Hematopoietic multipotent progenitor cell treated with erythropoietin and hydrocortisone succinate and interleukin-3 and kit ligand, for 4 days (in vitro differentiated cells): ENCODE data around the gene POLQ.
"Not testable (repeated sequence)": the region's sequence is repeated elsewhere in the genome, so short reads cannot be mapped to it uniquely, and the experiment has no call there.

ENCODE experiments used
- DNase-seq: peaks from one replicate; pipeline ENCODE4 v3.0.0-alpha.2; 2015

The POLQ gene

DNA sequence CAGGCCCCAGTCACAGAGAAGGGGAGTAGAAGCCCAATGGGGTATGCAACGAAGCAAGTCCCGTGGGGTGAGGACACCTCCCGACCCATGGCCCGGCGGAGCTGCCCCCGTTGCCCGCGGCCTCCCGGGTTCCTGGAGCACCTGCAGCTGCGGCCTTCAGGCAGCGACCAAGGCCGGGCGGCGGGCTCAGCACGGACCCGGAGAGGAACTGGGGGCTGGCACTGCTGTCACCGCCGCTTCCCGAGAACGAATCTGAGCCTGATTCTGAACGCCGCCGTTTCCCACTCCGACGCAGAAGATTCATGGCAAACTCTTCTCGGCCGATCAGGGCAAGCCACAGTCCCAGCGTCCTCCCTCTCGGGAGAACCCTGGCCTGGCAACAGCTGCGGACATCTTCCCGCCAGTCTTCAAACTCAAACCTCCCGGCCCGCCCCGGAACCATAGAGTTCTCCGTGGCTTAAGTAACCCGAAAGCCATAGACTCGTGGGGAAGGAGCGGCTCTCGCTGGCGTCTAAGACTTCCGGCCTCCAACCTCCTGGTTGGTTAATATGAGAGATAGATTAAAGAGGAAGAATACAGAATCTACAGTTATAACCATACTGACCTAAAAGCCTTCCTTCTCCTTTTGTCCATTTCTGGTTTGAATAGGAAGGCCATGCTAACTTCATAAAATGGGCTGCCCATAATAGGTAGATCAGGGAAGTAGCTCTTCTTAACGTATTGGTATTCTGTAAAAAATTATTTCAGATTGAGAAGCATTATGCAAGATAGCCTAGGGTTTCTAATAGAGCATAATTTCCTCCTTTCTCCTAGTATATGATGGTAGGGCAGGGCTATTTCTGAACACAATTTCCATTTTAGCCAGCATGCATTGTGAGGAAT is at the start of gene POLQ:
TSS of gene POLQ (minus strand) at position 415 of the 882 bp plus-strand sequence. CDS start at position 304, 111 bp downstream.
- peak; percentile 99 for DNase-seq

DNA sequence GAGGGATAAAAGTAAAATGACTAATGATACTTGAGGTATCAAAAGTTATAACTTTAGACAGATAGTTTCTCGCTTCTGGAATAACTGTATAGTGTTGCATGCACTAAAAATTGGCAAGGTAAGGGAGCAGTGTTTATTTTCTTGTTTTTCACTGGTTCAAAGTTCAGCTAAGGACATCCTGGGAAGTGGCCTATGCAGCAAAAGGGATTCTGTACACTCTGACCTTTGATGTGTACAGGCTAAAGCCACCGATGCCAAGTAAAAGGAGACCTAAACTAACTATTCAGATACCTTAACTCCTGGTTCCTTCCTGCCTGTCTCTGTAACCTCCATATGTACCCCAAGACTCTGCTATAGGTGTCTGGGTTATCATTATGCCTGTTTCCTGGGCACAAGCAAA is 49.1 kb upstream of the POLQ start:
- no peak for DNase-seq

DNA sequence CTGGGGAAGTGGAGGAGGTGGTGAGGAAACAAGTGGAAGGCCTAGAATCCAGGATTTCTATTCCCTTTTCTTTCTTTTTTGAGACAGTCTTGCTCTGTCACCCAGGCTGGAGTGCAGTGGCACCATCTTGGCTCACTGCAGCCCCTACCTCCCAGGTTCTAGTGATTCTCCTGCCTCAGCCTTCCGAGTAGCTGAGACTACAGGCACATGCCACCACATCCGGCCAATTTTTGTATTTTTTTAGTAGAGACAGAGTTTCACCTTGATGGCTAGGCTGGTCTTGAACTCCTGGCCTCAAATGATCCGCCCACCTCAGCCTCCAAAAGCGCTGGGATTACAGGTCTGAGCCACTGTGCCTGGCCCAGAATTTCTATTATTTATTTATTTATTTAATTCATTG is 48.0 kb upstream of the POLQ start:
- not testable (repeated sequence) for DNase-seq

DNA sequence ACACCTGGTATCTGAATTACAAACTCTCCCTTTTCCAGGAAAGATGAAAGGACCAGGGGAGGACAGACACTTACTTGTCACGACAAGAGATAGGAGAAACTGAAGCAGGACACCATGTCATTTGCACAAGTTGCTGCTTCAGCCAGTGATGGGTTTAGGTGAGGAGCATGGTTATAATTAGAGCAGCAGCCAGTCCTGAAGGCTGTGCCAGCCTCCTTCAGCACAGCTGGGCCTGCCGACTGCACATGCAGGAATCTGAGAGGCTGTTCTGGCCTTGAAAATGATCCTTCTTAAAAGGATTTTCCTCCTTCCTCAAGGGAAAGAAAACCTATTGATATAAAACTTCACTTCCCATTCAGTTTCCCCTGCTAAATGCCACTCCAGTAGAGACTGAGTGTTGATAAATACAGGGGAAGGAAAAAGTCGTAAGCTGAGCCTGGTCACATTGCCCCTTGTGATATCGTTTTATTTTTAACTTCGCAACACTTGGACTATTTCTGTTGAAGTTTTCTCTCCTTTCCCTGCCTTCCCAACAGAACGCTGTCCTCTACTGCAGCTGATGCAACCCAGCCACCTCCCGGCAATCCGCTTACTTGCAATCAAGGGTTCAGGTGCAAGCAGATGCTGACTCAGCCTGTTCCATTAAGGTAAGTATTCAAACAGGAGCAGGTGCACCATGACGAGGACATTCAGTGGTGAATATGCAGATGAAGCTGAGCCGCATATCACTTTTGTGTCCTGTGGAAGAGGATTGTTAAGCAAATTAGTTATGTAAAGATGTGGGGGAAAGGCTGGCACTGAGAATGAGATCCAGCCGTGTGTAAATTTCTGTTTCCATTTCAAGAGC is 47.3 kb upstream of the POLQ start, which contains the start of gene FBXO40:
TSS of gene FBXO40 (plus strand) at position 524 of the 847 bp plus-strand sequence. CDS start 27,197 bp downstream, outside the sequence.
- DNase-seq = no peak

DNA sequence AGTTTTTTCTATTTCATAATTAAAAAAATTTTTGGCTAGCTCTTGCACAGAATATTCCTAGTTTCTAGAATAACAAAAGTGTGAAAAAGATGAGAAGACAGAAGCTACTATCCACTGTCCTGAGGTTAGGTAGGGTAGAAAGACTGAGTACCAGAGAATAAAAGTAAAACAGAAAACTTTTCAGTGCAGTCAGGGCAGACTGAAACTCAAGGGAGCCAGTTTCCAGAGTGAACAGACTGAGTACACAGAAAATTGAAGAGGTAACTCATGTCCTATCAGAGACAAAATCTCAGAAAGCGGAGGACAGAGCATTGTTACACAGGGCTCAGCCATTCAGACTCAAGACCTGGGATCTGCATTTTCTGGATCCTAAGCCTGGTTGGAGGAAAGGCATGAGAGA is 38.6 kb upstream of the POLQ start:
- no peak for DNase-seq

DNA sequence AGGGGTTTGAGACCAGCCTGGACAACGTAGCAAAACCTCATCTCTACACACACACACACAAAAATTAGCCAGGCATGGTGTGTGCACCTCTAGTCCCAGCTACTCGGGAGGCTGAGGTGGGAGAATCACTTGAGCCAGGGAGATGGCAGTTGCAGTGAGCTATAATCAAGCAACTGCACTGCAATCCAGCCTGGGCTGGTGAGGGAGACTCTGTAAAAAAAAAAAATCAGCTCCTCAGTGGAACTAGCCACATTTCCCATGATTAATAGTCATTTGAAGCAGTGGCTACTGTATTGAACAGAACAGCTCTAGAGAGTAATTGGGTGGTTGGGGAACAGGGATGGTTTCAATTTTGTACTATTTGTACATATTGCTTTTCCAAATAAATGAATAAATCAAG is 35.9 kb upstream of the POLQ start:
- DNase-seq = no peak

DNA sequence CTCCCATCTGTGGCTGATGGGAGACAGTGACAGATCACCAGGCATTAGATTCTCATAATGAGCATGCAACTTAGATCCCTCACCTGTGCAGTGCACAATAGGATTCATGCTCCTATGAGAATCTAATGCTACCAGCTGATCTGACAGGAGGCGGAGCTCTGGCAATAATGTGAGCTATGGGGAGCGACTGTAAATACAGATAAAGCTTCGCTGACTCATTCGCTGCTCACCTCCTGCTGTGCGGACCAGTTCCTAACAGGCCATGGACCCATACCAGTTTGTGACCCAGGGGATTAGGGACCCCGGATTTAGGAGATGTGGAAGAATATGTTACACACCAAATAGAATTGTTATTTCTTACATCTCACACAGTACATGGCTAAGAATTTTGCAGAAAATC is 28.7 kb upstream of the POLQ start:
- peak; percentile 57 for DNase-seq

DNA sequence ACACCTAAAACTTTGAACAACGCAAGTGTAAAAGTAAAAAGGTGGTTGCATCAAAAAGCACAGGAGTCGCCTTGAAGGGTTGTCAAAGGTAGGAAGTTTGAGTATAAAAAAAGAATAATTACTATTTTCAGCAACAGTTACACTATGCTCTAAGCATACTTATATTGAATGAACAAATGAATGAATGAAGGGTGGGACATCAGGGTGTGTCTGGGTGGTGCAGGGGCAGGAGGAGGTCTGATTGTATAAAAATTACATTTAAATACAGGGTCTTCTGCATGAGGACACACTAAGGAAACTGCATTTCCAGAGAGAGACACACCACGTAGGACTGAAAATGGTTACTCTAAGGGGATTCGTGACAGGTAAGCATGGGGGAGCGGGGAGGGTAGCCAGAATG is 21.9 kb upstream of the POLQ start, which contains the start of gene ARGFX:
TSS of gene ARGFX (plus strand) at position 301 of the 400 bp plus-strand sequence. CDS start 2,765 bp downstream, outside the sequence.
- DNase-seq = no peak

DNA sequence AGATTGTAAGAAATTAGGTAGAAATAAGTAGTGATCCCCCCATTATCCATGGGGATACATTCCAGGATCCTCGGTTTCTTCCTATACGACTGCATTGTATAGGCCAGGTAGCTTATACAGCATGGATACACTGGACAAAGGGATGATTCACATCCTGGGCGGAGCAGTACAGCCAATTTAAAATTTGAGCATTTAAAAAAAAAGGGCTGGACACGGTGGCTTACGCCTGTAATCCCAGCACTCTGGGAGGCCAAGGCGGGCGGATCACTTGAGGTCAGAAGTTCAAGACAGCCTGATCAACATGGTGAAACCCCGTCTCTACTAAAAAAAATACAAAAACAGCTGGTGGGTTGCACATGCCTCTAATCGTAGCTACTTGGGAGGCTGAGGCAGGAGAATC is 21.0 kb upstream of the POLQ start:
- DNase-seq = no peak

DNA sequence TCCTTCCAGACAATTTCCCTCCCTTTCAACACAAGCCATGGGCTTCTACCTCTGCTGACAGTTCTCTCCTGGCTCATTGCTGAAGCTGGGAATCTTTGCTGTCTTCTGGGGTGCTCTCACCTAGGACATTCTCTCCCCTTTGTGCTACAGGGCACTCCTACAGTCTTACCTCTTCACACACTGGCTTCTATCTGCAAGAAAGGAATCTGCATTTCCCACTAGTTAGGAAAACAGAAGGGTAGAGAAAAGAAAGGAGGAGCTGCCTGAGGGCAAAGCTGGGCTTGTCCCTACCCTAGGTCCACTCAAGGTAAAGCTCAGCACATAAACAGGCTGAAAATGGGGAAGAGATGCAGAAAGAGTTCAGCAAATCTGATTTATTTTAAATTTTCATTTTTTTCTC is 16.4 kb upstream of the POLQ start:
- no peak for DNase-seq

DNA sequence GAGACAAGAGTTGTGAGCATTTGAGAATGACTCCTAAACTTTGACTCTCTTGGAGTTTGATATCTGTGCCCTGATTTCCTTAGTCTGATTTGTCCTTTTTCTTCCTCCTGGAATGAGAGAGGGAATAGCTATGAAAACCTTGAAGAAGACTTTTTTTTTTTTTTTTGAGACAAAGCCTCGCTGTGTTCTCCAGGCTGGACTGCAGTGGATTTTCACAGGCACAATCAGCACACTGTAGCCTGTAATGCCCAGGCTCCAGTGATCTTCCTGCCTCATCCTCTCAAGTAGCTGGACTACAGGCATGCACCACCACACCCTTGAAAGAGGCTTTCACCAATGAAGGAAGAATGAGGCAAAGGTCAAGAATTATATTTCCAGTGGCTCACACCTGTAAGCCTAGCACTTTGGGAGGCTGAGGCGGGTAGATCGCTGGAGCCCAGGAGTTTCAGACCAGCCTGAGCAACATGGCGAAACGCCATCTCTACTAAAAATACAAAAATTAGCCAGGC is 11.7 kb upstream of the POLQ start:
- no peak for DNase-seq

DNA sequence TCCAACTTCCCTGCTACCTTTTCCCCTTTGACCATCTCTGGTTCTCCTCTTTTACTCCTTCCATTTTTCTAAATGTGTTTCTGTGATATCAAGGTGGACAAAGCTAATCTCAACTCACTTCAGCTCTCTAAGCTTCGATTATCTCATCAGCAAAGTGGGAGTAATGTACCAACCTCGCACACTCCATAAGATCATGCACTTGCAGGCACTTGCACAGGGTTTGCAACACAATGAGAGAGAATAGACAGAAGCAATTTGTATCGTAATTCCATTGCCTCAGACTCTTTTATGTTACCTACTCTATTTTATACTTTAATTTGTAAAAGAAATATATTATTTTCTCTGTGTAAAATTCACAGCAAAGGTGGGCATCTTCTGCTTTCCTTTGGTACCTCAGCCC is 7.0 kb upstream of the POLQ start:
- no peak for DNase-seq

DNA sequence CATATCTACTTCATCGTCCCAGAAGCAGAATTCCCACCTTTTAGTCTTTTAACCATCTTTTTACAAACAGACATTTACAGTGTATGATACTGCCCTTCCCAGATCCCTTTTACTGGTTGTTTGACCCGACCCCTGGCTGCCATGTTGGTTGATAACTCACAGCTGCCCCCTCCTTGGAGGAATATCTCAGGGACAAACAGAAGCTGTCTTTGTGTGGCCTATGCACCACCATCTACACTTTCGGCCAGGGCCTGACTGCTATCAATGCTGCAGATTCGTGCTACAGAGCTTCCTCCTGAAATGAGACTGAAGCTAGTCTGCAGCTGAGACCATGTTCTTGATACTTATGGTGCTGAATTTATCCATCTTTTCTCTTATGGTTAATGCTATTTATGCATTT is 6.6 kb upstream of the POLQ start:
- DNase-seq = no peak

DNA sequence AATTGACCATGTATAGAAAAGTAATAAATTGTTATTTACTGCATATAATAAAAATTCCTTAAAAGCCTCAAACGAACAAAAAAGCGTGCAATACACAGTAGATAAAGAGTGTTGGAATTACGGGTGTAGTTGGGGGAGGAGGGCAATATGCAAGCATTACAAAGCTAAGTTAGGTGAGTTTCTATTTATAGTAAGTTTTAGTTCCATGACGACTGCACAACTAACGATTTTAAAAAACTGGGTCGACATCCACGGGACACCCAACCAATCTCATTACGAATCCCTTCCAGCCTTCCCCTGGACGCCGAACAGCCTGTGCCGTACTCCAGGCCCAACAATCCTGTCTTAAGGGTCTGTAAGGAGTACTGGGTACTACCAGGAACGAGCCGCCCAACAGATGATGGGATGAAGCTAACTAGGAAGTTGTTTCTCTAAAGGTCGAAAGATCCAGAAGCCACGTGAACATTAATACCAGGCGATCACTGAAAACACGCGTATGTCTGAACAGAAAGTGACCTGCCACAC is 677 bp downstream of the POLQ start:
- DNase-seq = peak; percentile 60

DNA sequence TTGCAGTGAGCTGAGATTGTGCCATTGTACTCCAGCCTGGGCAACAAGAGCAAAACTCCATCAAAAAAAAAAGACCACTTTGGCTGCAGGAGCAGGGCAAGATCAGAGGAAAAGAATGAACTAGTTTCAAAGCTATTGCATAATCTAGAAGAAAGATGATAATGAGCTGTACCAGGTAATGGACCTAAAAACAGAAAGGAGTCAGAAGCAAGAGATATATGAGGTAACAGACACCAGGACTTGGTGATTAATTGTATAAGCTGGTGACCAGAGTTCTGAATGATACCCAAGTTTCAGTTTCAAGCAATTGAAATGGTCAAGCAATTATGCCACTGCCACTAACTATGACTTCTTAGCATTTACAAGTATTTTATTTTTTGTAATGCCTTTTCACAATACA is 2.9 kb downstream of the POLQ start:
- no peak for DNase-seq

DNA sequence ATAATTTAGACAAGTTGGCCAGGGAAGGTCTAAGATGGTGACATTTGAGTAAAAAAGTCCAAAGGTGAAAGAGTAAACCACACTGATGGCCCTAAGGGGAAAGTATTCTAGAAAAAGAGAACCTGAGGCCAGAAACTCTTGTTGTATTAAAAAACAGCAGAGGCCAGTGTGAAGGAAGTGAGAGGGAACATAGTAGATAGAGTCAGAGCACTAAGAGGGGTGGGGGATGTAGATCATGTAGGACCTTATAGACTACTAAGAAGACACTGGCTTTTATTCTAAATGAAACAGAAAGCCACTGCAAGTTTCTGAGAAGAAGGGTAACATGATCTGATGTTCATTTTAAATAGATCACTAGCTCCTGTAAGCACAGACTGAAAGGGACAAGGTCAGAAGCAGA is 14.5 kb downstream of the POLQ start:
- no peak for DNase-seq

DNA sequence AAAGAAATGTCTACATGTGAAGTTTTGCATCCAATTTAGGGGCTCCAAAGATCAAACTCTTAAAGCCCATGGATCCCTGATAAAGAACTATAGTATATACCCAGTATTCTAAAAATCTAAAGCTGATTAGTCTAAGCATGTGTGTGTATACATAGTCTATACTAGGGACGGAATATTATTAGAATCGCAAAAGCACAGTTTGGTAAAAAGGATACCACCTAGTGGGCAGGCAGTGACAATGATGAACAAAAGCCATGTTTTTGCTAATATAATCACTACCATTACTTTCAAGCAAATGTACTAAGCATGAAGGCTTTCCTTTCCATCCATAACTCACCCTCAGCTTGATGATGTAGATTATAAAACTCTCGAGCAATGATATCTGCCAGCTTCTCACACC is 16.5 kb downstream of the POLQ start:
- DNase-seq = peak; percentile 41

DNA sequence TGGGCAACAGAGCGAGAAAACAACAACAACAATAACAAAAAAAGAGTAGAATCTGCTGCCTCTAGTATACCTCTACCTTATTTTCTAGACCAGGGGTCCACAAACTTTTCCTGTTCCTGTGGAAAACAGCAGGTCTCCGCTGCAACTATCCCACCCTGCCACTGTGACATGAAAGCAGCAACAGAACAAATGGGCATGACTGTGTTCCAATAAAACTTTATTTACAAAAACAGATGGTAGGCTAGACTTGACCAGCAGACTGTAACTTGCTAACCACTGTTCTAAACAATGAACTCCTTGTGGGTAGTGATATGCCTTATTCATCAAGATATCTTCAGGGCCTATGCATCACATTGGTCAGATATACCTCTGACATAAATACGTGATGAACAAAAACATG is 25.3 kb downstream of the POLQ start:
- DNase-seq = no peak

DNA sequence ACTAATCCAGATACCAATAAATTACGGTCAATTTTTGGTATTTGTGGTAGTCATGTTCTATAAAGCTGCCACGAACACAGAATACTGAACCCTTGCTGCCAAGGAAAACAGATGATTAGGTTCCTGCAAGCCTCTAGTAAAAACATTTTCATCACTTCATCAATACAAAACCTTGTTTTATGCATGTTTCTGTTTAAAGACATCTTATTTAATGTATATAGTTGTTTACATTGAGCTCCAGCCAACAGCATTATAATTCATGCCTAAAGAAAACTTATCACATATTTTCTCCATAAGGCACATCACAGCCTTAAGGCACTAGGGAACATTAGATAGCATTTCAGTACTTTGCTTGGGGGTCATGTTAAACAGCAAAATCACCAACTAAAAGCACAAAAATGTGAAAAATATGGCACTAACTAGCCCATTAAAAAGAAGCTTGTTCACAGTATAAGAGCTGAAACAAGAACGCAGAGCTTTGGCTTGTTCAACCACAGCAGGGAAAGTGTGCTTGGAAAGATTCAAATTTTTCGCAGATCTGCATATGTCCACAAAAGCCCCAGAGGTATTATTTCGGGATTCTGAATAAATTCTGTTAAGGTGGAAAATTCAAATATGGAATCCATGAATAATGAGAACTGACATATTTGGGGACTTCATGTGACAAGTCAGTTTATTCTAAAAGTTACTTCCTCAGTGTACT is 27.7 kb downstream of the POLQ start:
- no peak for DNase-seq

DNA sequence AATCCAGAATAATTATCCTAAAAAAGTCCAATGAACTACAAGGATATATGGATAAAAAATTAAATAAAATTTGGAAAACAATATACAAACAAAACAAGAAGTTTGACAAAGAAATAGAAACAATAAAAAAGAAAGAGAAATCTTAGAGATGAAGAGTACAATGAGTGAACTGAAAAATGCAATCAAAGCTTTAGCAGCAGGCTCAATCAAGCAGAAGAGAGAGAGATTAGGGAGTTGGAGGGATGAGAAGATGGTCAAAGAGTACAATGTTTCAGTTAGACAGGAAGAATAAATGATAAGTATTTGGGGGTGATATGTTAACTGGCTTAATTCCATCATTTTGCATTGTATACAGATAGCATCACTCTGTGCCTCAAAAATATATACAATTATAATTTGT is 29.9 kb downstream of the POLQ start:
- DNase-seq = no peak

DNA sequence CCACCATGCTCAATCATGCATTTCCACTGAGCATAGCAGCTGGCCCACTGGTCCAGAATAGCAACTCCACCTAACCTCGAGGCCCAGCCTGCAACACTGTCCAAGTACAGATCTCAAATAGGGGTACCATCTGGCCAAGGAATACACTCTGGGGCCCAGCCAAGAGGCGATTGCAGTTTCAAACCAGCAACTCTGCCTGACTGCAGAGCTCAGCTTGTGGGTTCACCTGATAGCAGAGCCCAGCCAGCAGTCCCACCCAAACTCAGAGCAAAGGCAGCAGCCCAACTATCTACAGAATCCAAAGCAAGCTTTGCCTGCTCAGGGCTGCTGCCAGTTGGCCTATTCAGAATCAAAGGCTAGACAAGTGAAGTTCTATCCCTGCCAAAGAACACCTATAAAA is 30.5 kb downstream of the POLQ start:
- DNase-seq = peak; percentile 78

DNA sequence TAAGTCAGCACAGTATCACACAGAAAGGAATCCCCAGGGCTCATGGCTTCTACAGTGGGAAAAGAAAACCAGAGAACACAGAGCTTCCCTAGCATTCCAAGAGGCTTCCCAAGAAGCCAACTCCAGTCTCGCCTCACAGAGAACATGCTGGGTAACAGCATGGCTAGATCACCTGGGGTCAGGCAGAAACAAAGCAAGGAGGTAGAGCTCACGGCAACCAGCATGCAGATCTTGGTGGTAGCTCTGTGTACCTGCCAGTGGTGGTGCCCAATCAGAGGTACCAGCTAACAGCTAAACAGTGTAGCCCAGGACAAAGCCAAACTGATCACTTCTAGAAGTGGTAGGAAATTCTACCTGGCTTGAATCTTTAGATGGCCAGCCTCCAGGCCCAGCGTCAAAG is 31.3 kb downstream of the POLQ start:
- no peak for DNase-seq

DNA sequence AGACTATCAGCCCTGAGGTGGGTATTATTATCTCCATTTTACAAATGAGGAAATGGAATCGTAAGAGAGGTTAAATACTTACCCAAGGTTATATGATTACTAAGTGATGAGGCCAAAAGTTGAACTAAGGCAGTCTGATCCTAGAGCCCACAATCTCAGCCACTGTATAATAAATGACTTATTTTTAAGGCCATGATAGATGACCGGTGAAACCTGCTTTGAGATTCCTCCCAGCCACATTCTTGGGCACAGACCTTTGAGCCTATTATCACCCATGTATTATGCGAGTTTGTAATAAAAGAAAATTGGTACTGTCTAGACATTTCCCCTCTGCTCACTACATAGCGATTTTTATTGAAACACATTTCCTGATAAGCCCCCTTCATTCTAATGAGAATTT is 37.4 kb downstream of the POLQ start:
- no peak for DNase-seq
